ENCODE data around the gene GPC5. TPM values are rescaled to one million over a fixed set of nuclear protein-coding genes. Genes with fewer than 3 reads are reported as not detected.

GPC5 gene
- polyA plus RNA-seq, 1 experiment, result not detected

GRCh38 chr13:91804724-91805123 is 406.3 kb downstream of the GPC5 start:
- H3K27me3 ChIP-seq (ENCODE audit: control insufficient read depth, insufficient read depth, low read length), result no peaks in the 10 kb centered on the region
- POLR2A ChIA-PET, result no interaction called here
- CTCF ChIA-PET, result no interaction called here
- H3K4me3 ChIP-seq (ENCODE audit: low read depth, low read length), result no peak overlapping the region
- DNase-seq (ENCODE audit: low read depth), result no peak
- no peaks in the 10 kb centered on the region for H3K36me3 ChIP-seq (ENCODE audit: control insufficient read depth, insufficient read depth, low read length)
- no peak for TF ChIP-seq CTCF (IDR thresholded peaks at IDR 0.05; ENCODE audit: insufficient read depth, low read depth, low read length)

GRCh38 chr13:91805605-91806004 is 407.2 kb downstream of the GPC5 start:
- H3K4me3 ChIP-seq (ENCODE audit: low read depth, low read length), result no peak overlapping the region
- ChIA-PET CTCF (no interaction called here), POLR2A (no interaction called here)
- H3K27me3 ChIP-seq (ENCODE audit: control insufficient read depth, insufficient read depth, low read length), result no peaks in the 10 kb centered on the region
- no peak for DNase-seq (ENCODE audit: low read depth)
- no peaks in the 10 kb centered on the region for H3K36me3 ChIP-seq (ENCODE audit: control insufficient read depth, insufficient read depth, low read length)
- TF ChIP-seq CTCF (IDR thresholded peaks at IDR 0.05; ENCODE audit: insufficient read depth, low read depth, low read length), result no peak

GRCh38 chr13:91809161-91809560 is 410.7 kb downstream of the GPC5 start:
- no peaks in the 10 kb centered on the region for H3K36me3 ChIP-seq (ENCODE audit: control insufficient read depth, insufficient read depth, low read length)
- TF ChIP-seq CTCF (IDR thresholded peaks at IDR 0.05; ENCODE audit: insufficient read depth, low read depth, low read length), result no peak
- H3K4me3 ChIP-seq (ENCODE audit: low read depth, low read length), result no peak overlapping the region
- POLR2A ChIA-PET, result no interaction called here
- CTCF ChIA-PET, result no interaction called here
- H3K27me3 ChIP-seq (ENCODE audit: control insufficient read depth, insufficient read depth, low read length), result no peaks in the 10 kb centered on the region
- no peak for DNase-seq (ENCODE audit: low read depth)

GRCh38 chr13:91813253-91813652 is 414.8 kb downstream of the GPC5 start:
- no peak overlapping the region for H3K4me3 ChIP-seq (ENCODE audit: low read depth, low read length)
- no peak for DNase-seq (ENCODE audit: low read depth)
- no peaks in the 10 kb centered on the region for H3K27me3 ChIP-seq (ENCODE audit: control insufficient read depth, insufficient read depth, low read length)
- H3K36me3 ChIP-seq (ENCODE audit: control insufficient read depth, insufficient read depth, low read length), result no peaks in the 10 kb centered on the region
- ChIA-PET CTCF (no interaction called here), POLR2A (no interaction called here)
- TF ChIP-seq CTCF (IDR thresholded peaks at IDR 0.05; ENCODE audit: insufficient read depth, low read depth, low read length), result no peak

DNA sequence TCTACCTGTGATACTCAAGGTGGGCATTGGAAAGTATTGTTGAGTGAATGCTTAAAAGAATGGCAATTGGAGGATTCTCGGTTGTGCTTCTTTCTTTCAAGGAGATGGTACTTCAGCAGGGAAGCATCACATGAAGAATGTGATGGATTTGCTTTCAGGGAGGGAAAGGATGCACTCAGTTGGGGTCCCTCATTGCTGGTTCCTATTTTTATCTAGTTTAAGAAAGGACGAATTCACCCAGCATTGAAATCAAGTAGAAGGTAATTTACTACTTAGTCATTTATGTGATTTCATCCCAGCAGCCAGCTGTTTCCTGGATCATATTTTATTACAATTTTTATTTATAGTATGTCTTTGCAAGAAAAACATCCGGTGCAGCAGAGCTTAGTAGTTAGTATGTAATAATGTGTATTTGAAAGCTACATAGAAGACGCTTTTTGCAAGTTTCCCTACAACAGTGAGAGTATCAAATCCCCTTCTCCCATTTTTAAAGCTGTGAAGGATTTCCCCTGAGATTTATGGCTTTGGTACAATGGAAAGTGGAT is 417.9 kb downstream of the GPC5 start:
- no peak overlapping the region for H3K4me3 ChIP-seq (ENCODE audit: low read depth, low read length)
- H3K36me3 ChIP-seq (ENCODE audit: control insufficient read depth, insufficient read depth, low read length), result no peaks in the 10 kb centered on the region
- ChIA-PET POLR2A (no interaction called here), CTCF (no interaction called here)
- no peak for TF ChIP-seq CTCF (IDR thresholded peaks at IDR 0.05; ENCODE audit: insufficient read depth, low read depth, low read length)
- no peaks in the 10 kb centered on the region for H3K27me3 ChIP-seq (ENCODE audit: control insufficient read depth, insufficient read depth, low read length)
- no peak for DNase-seq (ENCODE audit: low read depth)
